ENCODE results near the gene SFTA2.
"Not testable (repeated sequence)": the region's sequence is repeated elsewhere in the genome, so short reads cannot be mapped to it uniquely, and the experiment has no call there.

SFTA2 gene

GRCh38 chr6:30931969-30932645, at the start of gene SFTA2:
Gene SFTA2, minus strand, starts transcription at chr6:30932170. Its CDS starts 74 bp downstream, at chr6:30932096.
- no peak for DNase-seq (ENCODE audit: low read depth in 2 of 2)

GRCh38 chr6:30979690-30980089, 47.7 kb upstream of the SFTA2 start:
- DNase-seq (ENCODE audit: low read depth in 2 of 2): no peak

GRCh38 chr6:30979141-30979540, 47.2 kb upstream of the SFTA2 start:
- DNase-seq (ENCODE audit: low read depth in 2 of 2): no peak

- DNase-seq (ENCODE audit: low read depth in 2 of 2): no peak
These were observed 42.7 kb upstream of the SFTA2 start for GRCh38 chr6:30974490-30975252.

- no peak for DNase-seq (ENCODE audit: low read depth in 2 of 2)
These were observed 40.8 kb upstream of the SFTA2 start for GRCh38 chr6:30972816-30973215.

- DNase-seq (ENCODE audit: low read depth in 2 of 2): no peak
These were observed 39.0 kb upstream of the SFTA2 start for GRCh38 chr6:30970946-30971345.

GRCh38 chr6:30969171-30969570, 37.2 kb upstream of the SFTA2 start:
- not testable (repeated sequence) for DNase-seq (ENCODE audit: low read depth in 2 of 2)

- DNase-seq (ENCODE audit: low read depth in 2 of 2): no peak
These were observed 34.2 kb upstream of the SFTA2 start for GRCh38 chr6:30966154-30966553.

- DNase-seq (ENCODE audit: low read depth in 2 of 2): no peak
These were observed 33.2 kb upstream of the SFTA2 start for GRCh38 chr6:30965140-30965601.

GRCh38 chr6:30964075-30964474, 32.1 kb upstream of the SFTA2 start:
- no peak for DNase-seq (ENCODE audit: low read depth in 2 of 2)

GRCh38 chr6:30963641-30964040, 31.7 kb upstream of the SFTA2 start:
- no peak for DNase-seq (ENCODE audit: low read depth in 2 of 2)

- no peak for DNase-seq (ENCODE audit: low read depth in 2 of 2)
These were observed 30.7 kb upstream of the SFTA2 start for GRCh38 chr6:30962716-30963115.

GRCh38 chr6:30960907-30961673, 29.1 kb upstream of the SFTA2 start:
- DNase-seq (ENCODE audit: low read depth in 2 of 2): no peak

- DNase-seq (ENCODE audit: low read depth in 2 of 2): no peak
These were observed 25.7 kb upstream of the SFTA2 start for GRCh38 chr6:30957716-30958115.

- peak; percentile 19 to 67 for DNase-seq (ENCODE audit: low read depth in 2 of 2)
These were observed 23.5 kb upstream of the SFTA2 start for GRCh38 chr6:30955367-30956042.

- no peak for DNase-seq (ENCODE audit: low read depth in 2 of 2)
These were observed 22.8 kb upstream of the SFTA2 start for GRCh38 chr6:30954631-30955366.

GRCh38 chr6:30951907-30952469, 20.0 kb upstream of the SFTA2 start:
- DNase-seq (ENCODE audit: low read depth in 2 of 2): no peak

- no peak for DNase-seq (ENCODE audit: low read depth in 2 of 2)
These were observed 16.8 kb upstream of the SFTA2 start for GRCh38 chr6:30948811-30949210.

GRCh38 chr6:30947231-30947630, 15.3 kb upstream of the SFTA2 start:
- no peak for DNase-seq (ENCODE audit: low read depth in 2 of 2)

- DNase-seq (ENCODE audit: low read depth in 2 of 2): no peak
These were observed 13.3 kb upstream of the SFTA2 start for GRCh38 chr6:30945281-30945680.

- DNase-seq (ENCODE audit: low read depth in 2 of 2): no peak
These were observed 12.1 kb upstream of the SFTA2 start for GRCh38 chr6:30944051-30944450.
